ENCODE measurements around the gene LPCAT3. TPM values are rescaled to one million over a fixed set of nuclear protein-coding genes. Genes with fewer than 3 reads are reported as not detected.

The LPCAT3 gene
- total and polyA plus RNA-seq, 2 of the 13 experiments (the other 11 are each of a cell fraction or from before 2014, with no cell fraction given), result 44.5 to 64.3 TPM

DNA sequence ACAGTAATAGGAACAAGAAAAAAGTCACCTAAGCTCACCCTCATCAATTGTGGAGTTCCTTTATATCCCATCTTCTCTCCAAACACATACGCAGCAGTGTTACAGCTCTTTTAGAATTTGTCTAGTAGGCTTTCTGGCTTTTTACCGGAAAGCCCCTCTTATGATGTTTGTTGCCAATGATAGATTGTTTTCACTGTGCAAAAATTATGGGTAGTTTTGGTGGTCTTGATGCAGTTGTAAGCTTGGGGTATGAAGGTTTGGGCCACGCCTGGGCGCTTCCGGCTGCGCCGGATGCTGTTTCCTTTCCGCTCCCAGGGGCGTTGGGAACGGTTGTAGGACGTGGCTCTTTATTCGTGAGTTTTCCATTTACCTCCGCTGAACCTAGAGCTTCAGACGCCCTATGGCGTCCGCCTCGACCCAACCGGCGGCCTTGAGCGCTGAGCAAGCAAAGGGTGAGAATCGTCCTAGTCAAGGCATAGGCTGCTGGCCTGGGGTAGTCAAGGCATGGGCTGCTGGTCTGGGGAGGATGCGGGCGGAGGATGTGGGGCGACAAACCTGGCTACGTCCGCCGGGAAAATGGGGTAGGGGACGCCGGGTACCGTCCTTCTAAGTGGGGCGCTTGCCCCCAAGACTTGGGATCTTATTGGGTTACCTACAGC lies 74.4 kb downstream of the LPCAT3 start, which contains the start of the genes C12orf57 and RNU7-1 (continued):
- TF ChIP-seq RELA (CRISPR knock-in tag; IDR thresholded peaks at IDR 0.05) (no peak), ZNF644 (CRISPR knock-in tag; IDR thresholded peaks at IDR 0.05; ENCODE audit: low read depth) (no peak), ZKSCAN5 (CRISPR knock-in tag; IDR thresholded peaks at IDR 0.05) (no peak), HNRNPK (IDR thresholded peaks at IDR 0.05; ENCODE audit: low read depth, low read length, poor library complexity, severe bottlenecking) (no peak), ZFP62 (CRISPR knock-in tag; IDR thresholded peaks at IDR 0.05) (no peak), PAF1 (CRISPR knock-in tag; IDR thresholded peaks at IDR 0.05) (0 out of 2 replicates have a peak, but pooled peaks have one; percentile 59), ZNF205 (CRISPR knock-in tag; IDR thresholded peaks at IDR 0.05) (peak; percentile 84), ZNF383 (CRISPR knock-in tag; IDR thresholded peaks at IDR 0.05; ENCODE audit: borderline replicate concordance) (no peak), NKX3-1 (CRISPR knock-in tag; IDR thresholded peaks at IDR 0.05) (peak; percentile 80), BRCA1 (CRISPR knock-in tag; IDR thresholded peaks at IDR 0.05) (peak; percentile 76; the same call in 1 of the 2 replicates), MTF1 (CRISPR knock-in tag; IDR thresholded peaks at IDR 0.05) (peak; percentile 72; the same call in 1 of the 2 replicates), SALL2 (CRISPR knock-in tag; IDR thresholded peaks at IDR 0.05) (no peak; the same call in 1 of the 2 replicates), ZNF75D (CRISPR knock-in tag; IDR thresholded peaks at IDR 0.05; ENCODE audit: borderline replicate concordance) (no peak), ZNF326 (CRISPR knock-in tag; IDR thresholded peaks at IDR 0.05; ENCODE audit: borderline replicate concordance) (no peak), GATAD2A (CRISPR knock-in tag; IDR thresholded peaks at IDR 0.05) (peak; percentile 76), ZNF44 (CRISPR knock-in tag; IDR thresholded peaks at IDR 0.05) (no peak; the same call in 1 of the 2 replicates)
- TF ChIP-seq, protein P1, sequence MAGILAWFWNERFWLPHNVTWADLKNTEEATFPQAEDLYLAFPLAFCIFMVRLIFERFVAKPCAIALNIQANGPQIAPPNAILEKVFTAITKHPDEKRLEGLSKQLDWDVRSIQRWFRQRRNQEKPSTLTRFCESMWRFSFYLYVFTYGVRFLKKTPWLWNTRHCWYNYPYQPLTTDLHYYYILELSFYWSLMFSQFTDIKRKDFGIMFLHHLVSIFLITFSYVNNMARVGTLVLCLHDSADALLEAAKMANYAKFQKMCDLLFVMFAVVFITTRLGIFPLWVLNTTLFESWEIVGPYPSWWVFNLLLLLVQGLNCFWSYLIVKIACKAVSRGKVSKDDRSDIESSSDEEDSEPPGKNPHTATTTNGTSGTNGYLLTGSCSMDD (CRISPR knock-in tag; IDR thresholded peaks at IDR 0.05), result no peak
- TF ChIP-seq, protein P2, sequence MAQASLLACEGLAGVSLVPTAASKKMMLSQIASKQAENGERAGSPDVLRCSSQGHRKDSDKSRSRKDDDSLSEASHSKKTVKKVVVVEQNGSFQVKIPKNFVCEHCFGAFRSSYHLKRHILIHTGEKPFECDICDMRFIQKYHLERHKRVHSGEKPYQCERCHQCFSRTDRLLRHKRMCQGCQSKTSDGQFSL (CRISPR knock-in tag; IDR thresholded peaks at IDR 0.05), result no peak
- TF ChIP-seq, protein P3, sequence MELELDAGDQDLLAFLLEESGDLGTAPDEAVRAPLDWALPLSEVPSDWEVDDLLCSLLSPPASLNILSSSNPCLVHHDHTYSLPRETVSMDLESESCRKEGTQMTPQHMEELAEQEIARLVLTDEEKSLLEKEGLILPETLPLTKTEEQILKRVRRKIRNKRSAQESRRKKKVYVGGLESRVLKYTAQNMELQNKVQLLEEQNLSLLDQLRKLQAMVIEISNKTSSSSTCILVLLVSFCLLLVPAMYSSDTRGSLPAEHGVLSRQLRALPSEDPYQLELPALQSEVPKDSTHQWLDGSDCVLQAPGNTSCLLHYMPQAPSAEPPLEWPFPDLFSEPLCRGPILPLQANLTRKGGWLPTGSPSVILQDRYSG (CRISPR knock-in tag; IDR thresholded peaks at IDR 0.05), result no peak; the same call in 1 of the 2 replicates
- TF ChIP-seq, protein P4, sequence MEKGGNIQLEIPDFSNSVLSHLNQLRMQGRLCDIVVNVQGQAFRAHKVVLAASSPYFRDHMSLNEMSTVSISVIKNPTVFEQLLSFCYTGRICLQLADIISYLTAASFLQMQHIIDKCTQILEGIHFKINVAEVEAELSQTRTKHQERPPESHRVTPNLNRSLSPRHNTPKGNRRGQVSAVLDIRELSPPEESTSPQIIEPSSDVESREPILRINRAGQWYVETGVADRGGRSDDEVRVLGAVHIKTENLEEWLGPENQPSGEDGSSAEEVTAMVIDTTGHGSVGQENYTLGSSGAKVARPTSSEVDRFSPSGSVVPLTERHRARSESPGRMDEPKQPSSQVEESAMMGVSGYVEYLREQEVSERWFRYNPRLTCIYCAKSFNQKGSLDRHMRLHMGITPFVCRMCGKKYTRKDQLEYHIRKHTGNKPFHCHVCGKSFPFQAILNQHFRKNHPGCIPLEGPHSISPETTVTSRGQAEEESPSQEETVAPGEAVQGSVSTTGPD (CRISPR knock-in tag; IDR thresholded peaks at IDR 0.05), result 0 out of 2 replicates have a peak, but pooled peaks have one; percentile 49
- TF ChIP-seq, protein P5, sequence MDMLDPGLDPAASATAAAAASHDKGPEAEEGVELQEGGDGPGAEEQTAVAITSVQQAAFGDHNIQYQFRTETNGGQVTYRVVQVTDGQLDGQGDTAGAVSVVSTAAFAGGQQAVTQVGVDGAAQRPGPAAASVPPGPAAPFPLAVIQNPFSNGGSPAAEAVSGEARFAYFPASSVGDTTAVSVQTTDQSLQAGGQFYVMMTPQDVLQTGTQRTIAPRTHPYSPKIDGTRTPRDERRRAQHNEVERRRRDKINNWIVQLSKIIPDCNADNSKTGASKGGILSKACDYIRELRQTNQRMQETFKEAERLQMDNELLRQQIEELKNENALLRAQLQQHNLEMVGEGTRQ (IDR thresholded peaks at IDR 0.05; ENCODE audit: low read depth, low read length), result no peak
- TF ChIP-seq, protein P5 (CRISPR knock-in tag; IDR thresholded peaks at IDR 0.05; ENCODE audit: borderline replicate concordance), result no peak; the same call in 1 of the 2 replicates

Data from HepG2 (cell line).